NCI-H1694 treated with DMSO at 0.1 percent for 48 hours (cell line): Measurements from ENCODE around the gene DDX52.

Source experiments
- DNase-seq: peaks from one replicate; lab custom pipeline; 2025; lab: John Stamatoyannopoulos, UW

Gene DDX52

GRCh38 chr17:37576281-37576680, 67.0 kb downstream of the DDX52 start:
- DNase-seq, result no peak

GRCh38 chr17:37574427-37574826, 68.8 kb downstream of the DDX52 start:
- DNase-seq, result no peak

DNA sequence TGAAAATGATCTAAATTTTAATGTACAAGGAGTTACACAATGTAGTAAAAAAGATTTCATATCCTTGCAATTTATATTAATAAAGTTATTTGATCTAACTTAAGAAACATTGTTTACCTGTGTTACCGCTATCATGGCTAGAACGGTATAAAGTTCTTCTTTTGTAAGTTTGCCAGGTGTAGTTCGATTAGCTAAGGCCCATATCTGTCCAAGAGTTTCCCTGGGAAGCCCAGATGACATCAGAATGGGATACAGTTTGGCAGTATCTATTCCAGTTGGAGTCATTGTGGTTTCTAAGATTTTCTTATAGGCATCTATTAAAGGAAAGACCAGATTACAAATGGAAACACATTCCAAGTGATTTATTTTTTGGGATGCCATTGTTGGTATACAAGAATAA, 71.6 kb downstream of the DDX52 start:
- DNase-seq, result no peak

- peak; percentile 36 for DNase-seq
Measured at GRCh38 chr17:37570527-37571093, 72.6 kb downstream of the DDX52 start.

DNA sequence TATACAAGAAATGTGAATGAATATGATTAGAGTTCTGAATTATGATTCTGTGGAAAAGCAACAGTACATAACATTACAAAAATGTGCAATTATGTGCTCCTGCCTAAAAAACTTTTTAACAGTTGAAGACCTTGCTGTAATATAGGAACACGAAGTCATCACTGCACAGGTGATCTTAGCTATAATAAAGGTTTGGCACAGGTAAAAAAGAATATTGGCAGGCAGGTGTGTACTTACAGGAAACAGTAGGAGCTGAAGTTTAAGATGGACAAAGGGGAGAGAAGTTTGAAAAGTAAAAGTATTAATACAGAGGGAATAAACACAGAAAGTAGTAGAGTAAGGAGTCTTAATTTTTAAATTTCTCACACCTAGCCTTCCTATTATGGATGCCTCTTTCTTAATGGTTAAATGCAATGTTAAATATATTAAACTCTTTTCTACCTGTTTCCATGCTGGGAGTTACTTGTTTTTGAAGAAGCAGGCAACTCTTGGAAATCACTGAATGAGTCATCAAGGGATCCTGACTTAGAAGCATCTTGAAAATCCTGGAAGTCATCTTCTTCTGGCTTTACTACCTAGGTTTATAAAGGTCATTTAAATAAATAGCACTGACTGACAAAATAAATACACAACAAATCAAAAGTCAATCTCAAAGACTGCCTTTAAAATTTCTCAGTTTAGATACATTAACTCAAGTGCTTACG, 74.7 kb downstream of the DDX52 start:
- DNase-seq, result no peak

DNA sequence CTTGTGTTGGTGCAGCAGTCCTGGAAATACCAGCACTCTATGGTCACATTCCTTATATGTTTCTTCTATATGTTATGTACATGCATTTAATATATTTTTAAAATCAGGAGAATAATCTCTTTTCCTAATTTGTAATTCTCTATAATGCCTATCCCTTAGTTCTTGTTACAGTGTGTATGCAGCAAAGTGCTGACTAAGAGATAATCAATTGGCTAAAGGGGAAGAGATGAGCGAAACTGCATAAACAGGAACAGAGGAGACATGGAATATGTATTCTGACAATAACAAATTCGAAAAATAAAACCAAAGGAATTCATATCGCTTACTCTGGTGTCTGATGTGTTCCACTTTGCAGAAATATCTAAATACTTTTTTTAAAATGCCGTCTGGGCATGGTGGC, 75.7 kb downstream of the DDX52 start:
- no peak for DNase-seq

- DNase-seq, result no peak
Measured at GRCh38 chr17:37567137-37567536, 76.1 kb downstream of the DDX52 start.

DNA sequence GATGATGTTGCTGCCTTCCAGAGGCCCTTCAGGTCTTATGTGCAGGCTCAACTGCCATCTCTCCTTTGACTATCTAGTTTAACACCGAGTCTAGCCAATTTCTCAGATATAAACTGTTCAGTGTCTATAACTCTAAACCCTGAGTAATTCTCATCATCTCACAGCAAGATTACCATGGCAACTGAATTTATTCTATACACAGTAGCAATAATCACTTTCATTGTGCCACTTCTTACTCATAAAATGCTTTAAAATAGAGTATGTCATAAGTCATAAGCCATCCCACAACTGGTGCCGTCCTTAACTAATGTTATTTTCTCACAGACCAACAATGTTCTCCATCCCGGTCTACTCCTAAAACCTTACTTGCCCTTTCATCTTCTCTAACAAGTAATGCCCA, 79.0 kb downstream of the DDX52 start:
- DNase-seq, result no peak

DNA sequence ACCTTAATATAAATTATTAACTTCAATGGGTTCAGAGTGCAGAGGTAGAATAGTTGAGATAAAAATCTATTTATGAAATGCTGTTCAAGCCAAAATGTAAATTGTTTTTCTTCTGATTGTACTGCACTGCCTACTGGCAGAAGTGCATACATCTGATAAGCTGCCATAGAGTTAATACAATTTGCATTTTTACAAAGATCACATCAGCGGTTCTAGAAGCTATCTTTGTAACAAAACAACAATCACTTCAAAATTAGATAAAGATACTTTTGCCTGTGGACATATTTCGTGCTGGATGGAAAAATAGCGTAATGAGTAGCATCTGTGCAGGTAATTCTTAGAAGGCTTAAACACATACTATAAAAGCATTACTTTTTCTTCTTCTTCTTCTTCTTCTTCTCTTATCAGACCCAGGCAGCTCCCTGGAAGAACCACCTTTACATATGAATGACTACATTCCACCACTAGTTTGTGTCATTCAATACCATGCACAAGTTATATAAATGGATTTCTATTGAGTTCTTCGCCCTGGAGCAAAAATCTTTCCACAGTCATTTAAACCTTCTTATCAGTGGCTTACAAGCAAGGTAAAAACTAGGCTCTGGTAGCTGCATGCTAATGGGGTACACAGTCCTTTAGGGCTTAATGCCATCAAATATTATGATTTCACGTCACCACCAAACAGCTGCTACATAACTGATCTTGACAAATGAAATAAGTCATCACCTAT, 81.1 kb downstream of the DDX52 start:
- no peak for DNase-seq
